Retinal pigment epithelial cell (primary cell): Measurements from ENCODE around the gene TPBGL.

ENCODE experiments used
- DNase-seq: peaks from one replicate; pipeline ENCODE4 v3.0.0-alpha.2; 2010; ENCODE audit warnings: low read depth
- H3K4me3 ChIP-seq: 2 replicates; pipeline ENCODE4 v1.5.1; 2011; ENCODE audit warnings: mild to moderate bottlenecking, low read length, control low read depth, moderate library complexity
- TF ChIP-seq, protein P1 (sequence below): conservative IDR thresholded peaks from 2 replicates; pipeline ENCODE4 v1.5.1; 2011; ENCODE audit warnings: low read depth, low read length, control low read depth, inconsistent platforms

The TPBGL gene

DNA sequence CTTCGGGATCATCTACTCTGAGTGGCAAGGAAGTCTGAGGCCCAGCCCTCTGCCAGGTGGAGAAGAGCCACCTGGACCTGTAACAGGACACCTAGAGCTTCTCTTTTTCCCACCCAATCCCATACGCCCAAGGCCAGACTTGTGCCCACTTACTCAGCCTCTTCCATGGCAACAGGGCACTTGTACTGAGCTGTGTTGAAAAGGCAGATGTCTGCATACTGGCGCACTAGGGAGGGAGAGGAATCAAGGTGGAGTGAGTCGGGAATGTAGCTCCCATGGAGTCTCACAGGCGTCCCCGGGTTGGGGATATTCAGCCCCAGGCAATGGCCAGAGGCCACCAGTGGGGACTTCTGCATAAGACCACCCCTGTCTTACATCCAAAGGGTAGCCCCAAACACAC is 36.1 kb downstream of the TPBGL start:
- DNase-seq = no peak
- H3K4me3 ChIP-seq = no peak overlapping the region
- TF ChIP-seq, protein P1, sequence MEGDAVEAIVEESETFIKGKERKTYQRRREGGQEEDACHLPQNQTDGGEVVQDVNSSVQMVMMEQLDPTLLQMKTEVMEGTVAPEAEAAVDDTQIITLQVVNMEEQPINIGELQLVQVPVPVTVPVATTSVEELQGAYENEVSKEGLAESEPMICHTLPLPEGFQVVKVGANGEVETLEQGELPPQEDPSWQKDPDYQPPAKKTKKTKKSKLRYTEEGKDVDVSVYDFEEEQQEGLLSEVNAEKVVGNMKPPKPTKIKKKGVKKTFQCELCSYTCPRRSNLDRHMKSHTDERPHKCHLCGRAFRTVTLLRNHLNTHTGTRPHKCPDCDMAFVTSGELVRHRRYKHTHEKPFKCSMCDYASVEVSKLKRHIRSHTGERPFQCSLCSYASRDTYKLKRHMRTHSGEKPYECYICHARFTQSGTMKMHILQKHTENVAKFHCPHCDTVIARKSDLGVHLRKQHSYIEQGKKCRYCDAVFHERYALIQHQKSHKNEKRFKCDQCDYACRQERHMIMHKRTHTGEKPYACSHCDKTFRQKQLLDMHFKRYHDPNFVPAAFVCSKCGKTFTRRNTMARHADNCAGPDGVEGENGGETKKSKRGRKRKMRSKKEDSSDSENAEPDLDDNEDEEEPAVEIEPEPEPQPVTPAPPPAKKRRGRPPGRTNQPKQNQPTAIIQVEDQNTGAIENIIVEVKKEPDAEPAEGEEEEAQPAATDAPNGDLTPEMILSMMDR = no peak

DNA sequence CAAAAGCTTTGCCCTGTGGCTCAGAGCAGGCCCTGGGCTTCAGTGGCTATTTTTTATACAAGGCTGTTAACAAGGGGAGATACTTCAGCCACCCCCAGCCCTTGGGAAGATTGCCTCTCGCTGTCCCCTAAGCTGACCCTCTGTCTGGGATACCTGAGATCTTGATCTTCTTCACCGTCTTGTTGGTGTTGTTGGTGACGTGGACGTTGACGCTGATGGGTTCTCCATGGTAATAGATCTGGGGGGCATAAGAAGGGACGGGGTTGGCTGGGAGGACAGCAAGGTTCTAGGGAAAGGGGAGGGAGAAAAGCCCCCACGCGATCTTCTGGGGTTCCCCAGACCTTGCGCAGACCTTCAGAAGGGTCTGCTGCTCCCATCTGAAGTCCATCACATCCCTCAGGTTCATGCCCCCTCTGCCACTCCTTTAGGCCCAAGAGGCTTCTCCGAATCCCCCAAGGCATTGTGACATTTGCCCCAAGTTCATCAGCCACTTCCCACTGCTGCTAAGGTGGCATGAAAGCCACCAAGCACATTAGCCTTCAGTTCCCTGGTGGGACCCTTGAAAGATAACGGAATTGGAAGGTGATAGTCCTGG is 36.7 kb downstream of the TPBGL start:
- TF ChIP-seq, protein P1 = no peak
- H3K4me3 ChIP-seq = no peak overlapping the region
- DNase-seq = no peak

DNA sequence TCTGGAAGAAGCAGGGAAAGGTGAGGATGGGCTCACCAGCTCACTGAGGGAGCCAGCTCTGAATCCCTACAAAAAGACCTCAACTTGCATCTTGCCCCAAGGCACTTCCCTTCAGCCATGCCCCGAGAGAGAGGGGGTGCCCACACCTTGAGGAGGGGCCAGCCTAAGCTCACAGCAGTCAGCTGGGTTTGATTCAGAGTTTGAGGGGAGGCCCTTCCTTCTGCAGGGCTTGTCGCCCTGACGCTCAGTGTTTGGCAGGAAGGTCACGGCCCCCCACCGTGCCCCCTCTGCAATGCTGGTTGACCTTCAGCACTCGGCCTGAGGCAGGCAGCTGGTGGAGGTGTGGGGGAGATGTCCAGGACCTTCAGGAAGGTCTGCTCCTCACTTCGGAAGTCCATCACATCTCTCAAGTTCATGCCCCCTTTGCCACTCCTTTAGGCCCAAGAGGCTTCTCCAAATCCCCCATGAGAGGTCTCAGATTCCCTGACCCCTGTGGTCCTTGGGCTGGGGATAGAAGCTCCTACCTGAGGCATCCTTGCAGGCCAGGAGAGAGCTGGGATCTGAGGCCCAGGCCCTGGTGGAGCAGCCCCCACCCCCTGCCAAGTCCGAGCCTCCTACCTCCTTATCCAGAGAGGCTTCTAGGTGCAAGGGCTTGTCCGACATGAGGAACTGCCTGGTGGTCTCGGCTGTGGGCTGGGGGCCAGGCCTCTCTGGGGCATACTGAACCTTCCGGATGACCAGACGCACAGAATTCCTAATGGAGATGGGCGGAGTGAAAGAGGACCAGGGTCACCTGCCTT is 37.6 kb downstream of the TPBGL start:
- DNase-seq = no peak
- no peak overlapping the region for H3K4me3 ChIP-seq
- TF ChIP-seq, protein P1 = no peak

DNA sequence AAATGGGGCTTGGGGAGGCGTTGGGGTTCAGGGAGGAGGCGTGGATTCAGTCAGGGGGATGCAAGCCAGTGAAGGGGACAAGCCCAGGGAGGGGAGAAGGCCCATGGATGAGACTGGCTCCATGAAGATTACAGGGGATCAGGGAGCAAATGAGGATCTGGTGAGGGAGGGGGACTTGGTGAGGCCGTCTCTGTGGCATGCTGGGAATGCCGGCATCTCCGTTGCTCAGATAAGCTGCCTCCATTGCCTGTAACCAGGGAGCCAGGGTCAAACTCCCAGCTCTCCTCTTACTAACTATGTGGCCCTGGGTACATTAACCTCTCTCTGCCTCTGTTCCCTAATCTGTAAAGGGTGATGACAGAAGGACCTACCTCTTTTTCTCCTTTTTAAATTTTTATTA is 38.7 kb downstream of the TPBGL start:
- TF ChIP-seq, protein P1 = no peak
- no peak overlapping the region for H3K4me3 ChIP-seq
- DNase-seq = no peak

DNA sequence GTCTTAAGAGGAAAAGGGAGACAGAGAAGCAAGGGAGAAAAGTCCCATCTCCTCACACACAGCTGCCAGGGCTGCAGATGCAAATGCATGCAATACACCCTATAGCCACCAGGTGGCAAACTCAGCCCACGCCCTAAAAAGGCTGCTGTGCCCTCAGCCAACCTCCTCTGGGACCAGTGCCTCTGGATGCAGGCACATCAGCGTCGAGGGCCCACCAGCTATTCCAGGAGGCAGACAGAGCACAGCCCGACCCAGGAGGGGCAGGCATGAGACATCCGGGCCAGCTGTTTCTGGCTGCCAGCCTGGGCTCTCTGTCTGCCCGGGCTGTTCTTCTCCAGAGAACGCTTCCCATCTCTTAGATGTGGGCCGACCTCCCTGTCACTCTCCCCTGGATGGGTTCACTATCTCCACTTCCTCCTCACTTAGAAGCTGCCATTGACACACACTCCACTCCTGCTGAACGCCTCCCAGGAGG is 39.7 kb downstream of the TPBGL start:
- H3K4me3 ChIP-seq = no peak overlapping the region
- TF ChIP-seq, protein P1 = peak; percentile 98
- DNase-seq = no peak

DNA sequence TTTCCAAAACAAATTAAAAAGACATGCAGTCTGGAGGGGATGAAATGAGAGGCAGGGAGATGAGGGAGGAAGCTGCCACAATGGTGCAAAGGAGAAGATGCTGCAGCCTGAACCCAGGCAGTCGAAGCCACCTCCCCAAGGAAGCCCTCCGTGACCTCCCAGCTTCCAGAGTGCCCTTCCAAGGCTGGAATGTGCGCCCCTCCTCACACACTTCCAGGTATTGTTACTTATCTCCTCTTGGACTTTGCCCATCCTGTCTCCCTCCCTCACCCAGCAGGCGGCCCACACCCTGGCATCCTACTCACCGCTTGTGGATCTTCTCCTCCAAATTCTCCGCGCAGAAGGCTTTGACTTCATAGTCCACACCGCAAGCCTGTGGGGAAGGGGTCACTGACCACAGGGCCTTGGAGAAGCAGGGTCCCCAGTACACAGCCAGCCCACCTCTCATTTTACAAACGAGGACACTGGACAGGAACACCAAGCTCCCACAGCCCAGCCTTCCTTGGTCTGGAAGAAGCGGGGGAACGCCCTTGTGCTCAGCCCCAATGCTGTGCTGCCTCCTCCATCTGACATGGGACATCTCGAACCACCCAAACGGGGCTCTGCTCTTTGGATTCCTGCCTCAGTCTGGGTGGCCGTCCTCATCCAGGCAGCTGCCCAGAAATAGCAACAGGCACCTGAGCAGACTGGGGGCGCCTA is 40.3 kb downstream of the TPBGL start:
- TF ChIP-seq, protein P1 = no peak
- no peak overlapping the region for H3K4me3 ChIP-seq
- DNase-seq = no peak
